Heart left ventricle (tissue), 13 donors: ENCODE measurements around the gene BFSP2.

ENCODE experiments used
- CTCF ChIP-seq, 12 donors: fragments of 200-600 bp; sonication (generic) in 4 of 12; IDR thresholded peaks; one replicate each; pipeline versions ENCODE4 v1.5.0 to v1.8.0; 2018 to 2022; ENCODE audit warnings: antibody characterized with exemption in 12 of 12, mild to moderate bottlenecking in 5 of 12
- POLR2A ChIP-seq, 2 donors: fragments of 450-650 bp; IDR thresholded peaks; one replicate each; pipeline ENCODE4 v1.6.1; 2017; ENCODE audit warnings: antibody characterized with exemption in 2 of 2, mild to moderate bottlenecking in 2 of 2, moderate library complexity in 2 of 2
- donor health status: ischemic (EF 13 %, LVEDD 7.1; RV severe dilation, severe dysfunction).
- donor health status: DM: no; HTN: yes; CAD: no.
- donor health status: DM: no; HTN: no; CAD: no.
- donor health status: ischemic (EF 25% LVEDD 6.9; RV normal size, moderate dysfunction).
- donor health status: ischemic (EF 25% LVEDD 5.7; RV mildly dilated, moderate dysfunction).
- donor health status: ischemic (EF 35%, LVEDD 5.7; RV mildly dilated, moderate dysfunction).
- donor health status: nonischemic (EF 11% LVEDD 7.7; RV severe dilation, severe dysfunction).
- donor health status: DM: yes; HTN: yes; CAD: no.
- donor health status: PGD.
- donor health status: ischemic (EF 29% LVEDD 5.4; RV normal size, mild dysfunction).
- donor health status: nonischemic (EF 23%, LVEDD 6.1; RV moderate dilation, normal function).

DNA sequence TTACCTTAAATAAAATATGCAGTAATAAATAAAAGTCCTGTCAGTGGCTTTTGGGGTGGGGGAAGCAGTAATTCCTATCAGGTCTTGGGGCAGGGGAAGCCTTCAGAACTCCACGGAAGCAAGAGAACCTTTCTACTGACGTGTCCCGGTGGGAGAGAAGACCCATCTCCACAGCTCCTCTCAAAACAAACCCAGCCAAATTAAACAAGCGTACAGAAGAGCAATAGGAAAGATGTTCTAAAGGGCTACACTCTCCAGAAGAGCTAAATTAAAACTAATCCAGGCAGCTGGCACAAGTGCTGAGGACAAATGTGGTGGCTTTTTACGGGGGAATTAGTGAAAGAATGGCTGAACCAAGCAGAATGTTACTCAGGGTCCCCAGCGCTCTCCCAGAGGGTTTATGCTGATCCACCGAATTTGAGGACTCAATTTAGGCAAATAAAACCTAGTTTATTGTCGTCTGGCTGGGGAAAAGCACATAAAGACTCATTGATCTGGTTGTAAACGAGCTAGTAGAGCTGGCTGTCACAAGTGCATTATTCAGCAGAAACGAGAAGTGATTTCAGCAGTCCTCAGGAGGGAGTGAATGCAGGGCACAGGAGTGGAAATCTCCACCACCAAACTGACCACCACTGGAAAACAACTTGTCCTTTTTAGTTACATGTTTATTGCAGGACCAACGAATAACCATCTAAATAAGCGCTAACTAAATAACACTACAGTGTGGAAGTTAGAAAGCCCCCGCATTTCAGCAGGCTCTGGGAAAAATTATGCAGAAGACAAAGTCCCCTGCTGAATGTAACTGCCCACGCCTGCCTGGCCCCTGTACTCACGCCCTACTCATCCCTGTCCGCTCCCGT, 13.5 kb downstream of the BFSP2 start:
- TF ChIP-seq CTCF (IDR thresholded peaks at IDR 0.05) (no peak), POLR2A (IDR thresholded peaks at IDR 0.05) (no peak)
